ENCODE data around the gene MOB2. TPM values are rescaled to one million over a fixed set of nuclear protein-coding genes. Genes with fewer than 3 reads are reported as not detected.

MOB2 gene
- total RNA-seq, 1 donor from 2014 or later, result 95.4 TPM

DNA sequence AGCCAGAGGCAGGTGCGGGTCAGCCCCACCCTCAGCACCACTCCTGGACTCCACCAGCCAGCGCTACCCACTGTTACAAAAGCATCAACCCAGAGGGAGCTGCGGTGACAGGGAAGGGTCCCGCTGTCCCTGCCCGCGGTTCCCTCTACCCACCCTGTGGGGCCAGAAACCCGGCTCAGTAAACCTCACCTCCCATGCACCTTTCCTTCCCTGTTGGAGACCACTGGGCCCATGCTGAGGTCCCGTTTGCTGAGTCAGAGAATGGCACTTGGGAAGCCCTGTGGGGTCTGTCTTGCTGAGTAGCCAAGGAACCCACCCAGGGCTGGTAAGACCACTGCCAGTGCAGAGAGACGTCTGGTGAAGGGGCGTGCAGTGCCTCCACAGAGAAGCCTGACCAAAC lies 42.1 kb upstream of the MOB2 start:
- no peaks in the 10 kb centered on the region for H3K27me3 ChIP-seq
- no peaks in the 10 kb centered on the region for H3K9me3 ChIP-seq
- no peak overlapping the region for H3K4me3 ChIP-seq
- no peak for DNase-seq (ENCODE audit: low spot score in 2 of 2)
- intact Hi-C loops (cut with DNase I), result no loop called here
- TF ChIP-seq, protein P1, sequence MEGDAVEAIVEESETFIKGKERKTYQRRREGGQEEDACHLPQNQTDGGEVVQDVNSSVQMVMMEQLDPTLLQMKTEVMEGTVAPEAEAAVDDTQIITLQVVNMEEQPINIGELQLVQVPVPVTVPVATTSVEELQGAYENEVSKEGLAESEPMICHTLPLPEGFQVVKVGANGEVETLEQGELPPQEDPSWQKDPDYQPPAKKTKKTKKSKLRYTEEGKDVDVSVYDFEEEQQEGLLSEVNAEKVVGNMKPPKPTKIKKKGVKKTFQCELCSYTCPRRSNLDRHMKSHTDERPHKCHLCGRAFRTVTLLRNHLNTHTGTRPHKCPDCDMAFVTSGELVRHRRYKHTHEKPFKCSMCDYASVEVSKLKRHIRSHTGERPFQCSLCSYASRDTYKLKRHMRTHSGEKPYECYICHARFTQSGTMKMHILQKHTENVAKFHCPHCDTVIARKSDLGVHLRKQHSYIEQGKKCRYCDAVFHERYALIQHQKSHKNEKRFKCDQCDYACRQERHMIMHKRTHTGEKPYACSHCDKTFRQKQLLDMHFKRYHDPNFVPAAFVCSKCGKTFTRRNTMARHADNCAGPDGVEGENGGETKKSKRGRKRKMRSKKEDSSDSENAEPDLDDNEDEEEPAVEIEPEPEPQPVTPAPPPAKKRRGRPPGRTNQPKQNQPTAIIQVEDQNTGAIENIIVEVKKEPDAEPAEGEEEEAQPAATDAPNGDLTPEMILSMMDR (IDR thresholded peaks at IDR 0.05), result no peak
- peaks cover 21 to 27% of the 10 kb centered on the region in 2 donors for H3K4me1 ChIP-seq
- no peaks in the 10 kb centered on the region for H3K36me3 ChIP-seq
- H3K27ac ChIP-seq, result no peak overlapping the region

DNA sequence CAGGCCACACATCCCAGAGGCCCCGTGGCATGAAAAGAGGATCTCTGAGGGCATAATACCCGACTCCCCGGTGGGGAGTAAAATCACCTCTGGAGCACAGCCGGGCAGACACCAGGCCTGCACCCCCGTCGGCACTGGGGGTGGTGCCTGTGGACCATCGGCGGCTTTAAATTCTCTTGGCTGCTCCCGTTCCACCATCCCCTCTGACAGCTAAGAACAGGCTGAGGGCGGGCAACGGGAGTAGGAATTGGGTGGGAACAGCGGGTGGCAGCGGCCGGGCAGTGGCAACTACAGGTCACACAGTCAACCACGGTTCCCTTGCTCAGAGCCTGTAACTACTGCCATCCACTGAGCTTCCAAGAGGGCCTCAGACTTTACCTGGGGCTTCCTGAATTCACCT lies 40.2 kb upstream of the MOB2 start:
- Histone ChIP-seq H3K9me3 (no peaks in the 10 kb centered on the region), H3K4me1 (peaks cover 8 to 14% of the 10 kb centered on the region in 2 donors), H3K27me3 (no peaks in the 10 kb centered on the region), H3K4me3 (no peak overlapping the region), H3K36me3 (no peaks in the 10 kb centered on the region), H3K27ac (no peak overlapping the region)
- TF ChIP-seq, protein P1 (IDR thresholded peaks at IDR 0.05), result no peak
- intact Hi-C loops (cut with DNase I), result no loop called here
- DNase-seq (ENCODE audit: low spot score in 2 of 2), result no peak

DNA sequence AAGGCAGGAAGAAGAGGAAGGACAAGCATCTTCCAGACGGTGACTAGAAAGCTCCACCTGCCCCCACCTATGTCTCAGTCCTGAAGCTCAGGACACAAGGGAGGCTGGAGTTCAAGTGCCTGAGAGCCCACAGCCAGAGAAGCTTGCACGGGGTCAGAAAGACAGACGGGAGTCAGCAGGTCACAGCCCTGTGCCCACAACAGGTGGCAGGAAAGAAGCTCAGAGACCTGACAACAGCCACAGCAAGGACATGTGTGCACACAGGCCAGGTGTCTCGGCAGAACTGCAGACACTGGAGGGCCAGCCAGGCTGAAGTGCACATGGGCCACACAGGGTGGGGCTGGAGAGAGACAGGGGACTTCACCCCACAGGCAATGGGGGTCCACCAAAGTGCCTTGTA lies 37.2 kb upstream of the MOB2 start:
- DNase-seq (ENCODE audit: low spot score in 2 of 2), result no peak
- Histone ChIP-seq H3K36me3 (no peaks in the 10 kb centered on the region), H3K27me3 (no peaks in the 10 kb centered on the region), H3K9me3 (no peaks in the 10 kb centered on the region), H3K4me1 (peaks cover 0 to 5% of the 10 kb centered on the region in 2 donors), H3K27ac (no peak overlapping the region), H3K4me3 (no peak overlapping the region)
- TF ChIP-seq, protein P1 (IDR thresholded peaks at IDR 0.05), result no peak
- intact Hi-C loops (cut with DNase I), result no loop called here

DNA sequence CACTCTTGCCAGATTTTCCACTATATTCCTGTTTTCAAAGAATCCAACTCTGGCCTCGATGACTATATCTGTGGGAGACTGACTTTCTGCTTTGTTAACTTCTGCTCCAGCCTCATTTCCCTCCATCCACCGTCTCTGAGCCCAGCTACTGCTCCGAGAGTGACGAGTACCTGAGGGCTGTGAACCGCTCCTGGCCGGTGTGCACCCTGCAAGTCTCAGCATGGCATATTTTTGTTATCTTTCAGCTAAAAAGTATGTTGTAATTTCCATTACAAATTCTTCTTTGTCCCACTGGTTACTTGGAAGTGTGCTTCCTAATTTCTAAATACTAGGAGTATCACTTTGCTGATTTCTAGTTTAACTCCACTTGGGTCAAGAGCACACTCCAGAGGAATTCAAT lies 36.5 kb upstream of the MOB2 start:
- H3K4me1 ChIP-seq, result peaks cover 0 to 5% of the 10 kb centered on the region in 2 donors
- H3K27ac ChIP-seq, result no peak overlapping the region
- H3K4me3 ChIP-seq, result no peak overlapping the region
- intact Hi-C loops (cut with DNase I), result no loop called here
- TF ChIP-seq, protein P1 (IDR thresholded peaks at IDR 0.05), result no peak
- H3K9me3 ChIP-seq, result no peaks in the 10 kb centered on the region
- no peak for DNase-seq (ENCODE audit: low spot score in 2 of 2)
- H3K27me3 ChIP-seq, result no peaks in the 10 kb centered on the region
- H3K36me3 ChIP-seq, result no peaks in the 10 kb centered on the region

DNA sequence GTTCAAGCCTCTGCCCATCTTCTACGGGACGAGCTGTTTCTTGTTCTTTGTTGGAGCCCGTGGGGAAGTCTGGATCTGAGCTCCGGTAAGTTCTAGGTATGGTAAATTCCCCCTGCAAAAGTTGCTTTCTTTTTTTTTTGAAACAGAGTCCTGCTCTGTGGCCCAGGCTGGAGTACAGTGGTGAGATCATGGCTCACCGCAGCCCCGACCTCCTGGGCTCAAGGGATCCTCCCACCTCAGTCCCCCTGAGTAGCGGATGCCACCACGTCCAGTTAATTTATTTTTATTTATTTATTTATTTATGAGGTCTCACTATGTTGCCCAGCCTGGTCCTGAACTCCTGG lies 35.5 kb upstream of the MOB2 start:
- no peak for DNase-seq (ENCODE audit: low spot score in 2 of 2)
- Histone ChIP-seq H3K9me3 (no peaks in the 10 kb centered on the region), H3K4me3 (no peak overlapping the region), H3K4me1 (peaks cover 0 to 5% of the 10 kb centered on the region in 2 donors), H3K36me3 (no peaks in the 10 kb centered on the region), H3K27me3 (no peaks in the 10 kb centered on the region), H3K27ac (no peak overlapping the region)
- intact Hi-C loops (cut with DNase I), result no loop called here
- TF ChIP-seq, protein P1 (IDR thresholded peaks at IDR 0.05), result no peak

DNA sequence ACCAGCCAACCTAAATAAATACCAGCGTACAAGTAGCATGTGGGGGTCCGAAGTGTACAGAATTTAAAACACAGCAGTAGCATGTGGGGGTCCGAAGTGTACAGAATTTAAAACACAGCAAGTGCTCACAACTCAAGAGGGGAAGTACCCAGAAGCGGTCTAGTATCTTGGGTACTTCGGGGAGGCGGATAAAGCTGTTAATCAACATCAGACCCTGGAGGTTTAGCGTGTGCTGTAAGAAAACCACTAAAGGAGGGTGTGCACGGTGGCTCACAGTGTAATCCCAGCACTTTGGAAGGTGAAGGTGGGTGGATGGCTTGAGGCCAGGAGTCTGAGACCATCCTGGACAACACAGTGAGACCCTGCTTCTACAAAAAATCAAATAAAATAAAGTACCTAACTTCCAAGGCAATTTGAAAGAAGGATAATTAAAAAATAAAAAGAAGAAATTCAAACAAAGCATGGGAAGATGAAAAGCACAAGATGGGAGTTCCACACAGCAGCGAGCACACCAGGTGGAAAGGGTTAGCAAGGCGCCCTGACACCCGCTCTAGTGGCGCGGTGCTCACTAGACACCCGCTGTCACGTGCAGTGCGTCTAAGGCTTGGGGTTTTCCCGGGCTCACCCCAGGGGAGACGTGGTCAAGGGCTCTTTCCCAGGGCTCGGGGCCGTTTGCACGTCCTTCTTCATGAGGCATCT lies 35.0 kb upstream of the MOB2 start:
- Histone ChIP-seq H3K27ac (no peak overlapping the region), H3K36me3 (no peaks in the 10 kb centered on the region), H3K9me3 (no peaks in the 10 kb centered on the region), H3K27me3 (no peaks in the 10 kb centered on the region), H3K4me3 (no peak overlapping the region), H3K4me1 (peaks cover 0 to 5% of the 10 kb centered on the region in 2 donors)
- TF ChIP-seq, protein P1 (IDR thresholded peaks at IDR 0.05), result no peak
- intact Hi-C loops (cut with DNase I), result no loop called here
- DNase-seq (ENCODE audit: low spot score in 2 of 2), result no peak

All from ascending aorta (tissue), 2 donors.